WTC11 (cell line): ENCODE data around the gene IFT25. TPM values are rescaled to one million over a fixed set of nuclear protein-coding genes. Genes with fewer than 3 reads are reported as not detected.

Source experiments
- ATAC-seq: fragments of 200-7000 bp; cut with Tn5 transposase; 2 replicates; pipeline ENCODE4 v1.10.0; 2021; ENCODE audit warnings: mild to moderate bottlenecking, moderate library complexity
- CTCF ChIA-PET: fragments of 300-600 bp; sonication (Branson Sonifier 250); formaldehyde crosslinking; loops from one replicate; lab custom pipeline; 2021; ENCODE audit warnings: antibody characterized with exemption; lab: Charles Lee
- POLR2A ChIA-PET: fragments of 350-600 bp; sonication (Branson Sonifier 250); formaldehyde crosslinking; loops from one replicate; lab custom pipeline; 2021; ENCODE audit warnings: antibody characterized with exemption; lab: Charles Lee
- DNase-seq: peaks from one replicate; pipeline ENCODE4 v3.0.0; 2021; ENCODE audit warnings: low spot score
- H3K27ac Mint-ChIP-seq: 2 replicates; pipeline ENCODE4 v1.8.0; 2021; ENCODE audit warnings: mixed read lengths
- H3K27me3 Mint-ChIP-seq: 2 replicates; pipeline ENCODE4 v1.8.0; 2021; ENCODE audit warnings: low read depth, mild to moderate bottlenecking, moderate library complexity, mixed read lengths
- H3K36me3 Mint-ChIP-seq: 2 replicates; pipeline ENCODE4 v1.8.0; 2021; ENCODE audit warnings: mixed read lengths
- H3K4me1 Mint-ChIP-seq: 2 replicates; pipeline ENCODE4 v1.8.0; 2022; ENCODE audit warnings: mixed read lengths
- H3K4me3 Mint-ChIP-seq: 2 replicates; pipeline ENCODE4 v1.8.0; 2021; ENCODE audit warnings: mild to moderate bottlenecking, moderate library complexity, mixed read lengths
- H3K9me3 Mint-ChIP-seq: 2 replicates; pipeline ENCODE4 v1.8.0; 2021; ENCODE audit warnings: mixed read lengths
- AR ChIP-seq: fragments of 250-450 bp; sonication (Bioruptor Pico); IDR thresholded peaks from 2 replicates; pipeline ENCODE4 v1.9.0; 2021; ENCODE audit warnings: mild to moderate bottlenecking
- CDX4 ChIP-seq: fragments of 250-450 bp; sonication (Bioruptor Pico); IDR thresholded peaks from 2 replicates; pipeline ENCODE4 v1.9.0; 2021; ENCODE audit warnings: moderate library complexity, mild to moderate bottlenecking, inconsistent platforms, borderline replicate concordance
- FOXP4 ChIP-seq: sonication (generic); formaldehyde crosslinking; IDR thresholded peaks from 2 replicates; pipeline ENCODE4 v1.8.0; 2022; ENCODE audit warnings: mild to moderate bottlenecking, missing genetic modification reagents
- GRHL2 ChIP-seq: fragments of 250-450 bp; sonication (Bioruptor Pico); IDR thresholded peaks from 2 replicates; pipeline ENCODE4 v1.8.0; 2022; ENCODE audit warnings: mild to moderate bottlenecking, moderate library complexity; ENCODE audit not compliant: insufficient replicate concordance, severe bottlenecking
- PREB ChIP-seq: sonication (generic); formaldehyde crosslinking; IDR thresholded peaks from 2 replicates; pipeline ENCODE4 v1.8.1; 2022; ENCODE audit warnings: mild to moderate bottlenecking, missing genetic modification reagents, moderate library complexity, borderline replicate concordance
- SMAD3 ChIP-seq: sonication (generic); formaldehyde crosslinking; IDR thresholded peaks from 2 replicates; pipeline ENCODE4 v1.8.0; 2022; ENCODE audit warnings: missing genetic modification reagents, mild to moderate bottlenecking, borderline replicate concordance
- SMAD4 ChIP-seq: sonication (generic); formaldehyde crosslinking; IDR thresholded peaks from 2 replicates; pipeline ENCODE4 v1.8.0; 2022; ENCODE audit warnings: mild to moderate bottlenecking, missing genetic modification reagents
- USF2 ChIP-seq: sonication (generic); formaldehyde crosslinking; IDR thresholded peaks from 2 replicates; pipeline ENCODE4 v1.8.1; 2023; ENCODE audit warnings: mild to moderate bottlenecking, missing genetic modification reagents, moderate library complexity
- ZNF121 ChIP-seq: sonication (generic); formaldehyde crosslinking; IDR thresholded peaks from 2 replicates; pipeline ENCODE4 v1.8.0; 2023; ENCODE audit warnings: missing genetic modification reagents
- total RNA-seq: library from RNA; stranded (reverse); gene quantifications from 3 replicates; pipeline ENCODE4 v1.2.3, GENCODE V29; 2021

The IFT25 gene
- total RNA-seq, 1 experiment from 2014 or later: 22.6 TPM

- no peaks in the 10 kb centered on the region for H3K9me3 Mint-ChIP-seq
- CTCF ChIA-PET: interaction anchor here (3.2 kb wide), 1 partner anchor 11 kb away, joined by 40 read pairs; no protein-coding TSS in a partner anchor
- no peak for DNase-seq
Observed at GRCh38 chr1:53981220-53981619, 35.7 kb upstream of the IFT25 start.

More at GRCh38 chr1:53981220-53981619, 35.7 kb upstream of the IFT25 start:
- no peak overlapping the region for H3K4me3 Mint-ChIP-seq
- ATAC-seq: no peak
- TF ChIP-seq PREB (no peak), SMAD4 (no peak), AR (CRISPR knock-in tag) (no peak), CDX4 (CRISPR knock-in tag) (no peak), USF2 (no peak), GRHL2 (no peak), ZNF121 (CRISPR knock-in tag) (no peak), SMAD3 (CRISPR knock-in tag) (no peak), FOXP4 (no peak)
- POLR2A ChIA-PET: no interaction called here
- H3K36me3 Mint-ChIP-seq: no peaks in the 10 kb centered on the region
- no peak overlapping the region for H3K27ac Mint-ChIP-seq
- H3K4me1 Mint-ChIP-seq: peaks cover 39% of the 10 kb centered on the region
- H3K27me3 Mint-ChIP-seq: peaks cover 6% of the 10 kb centered on the region
